Prostate gland (tissue), 2 donors: ENCODE data around the gene MYO1D. TPM values are rescaled to one million over a fixed set of nuclear protein-coding genes. Genes with fewer than 3 reads are reported as not detected.
"Not testable (repeated sequence)": the region's sequence is repeated elsewhere in the genome, so short reads cannot be mapped to it uniquely, and the experiment has no call there.

Experiments used
- DNase-seq: peaks from one replicate; pipeline ENCODE4 v3.0.0-alpha.2; 2019; ENCODE audit warnings: low spot score
- H3K27ac ChIP-seq, 2 donors: fragments of 200-600 bp; sonication (generic); 2 replicates each; pipeline ENCODE4 v1.5.1; 2017 to 2019
- H3K27me3 ChIP-seq: fragments of 200-600 bp; sonication (generic); replicated peaks from 2 replicates; pipeline ENCODE4 v1.5.1; 2019; ENCODE audit not compliant: insufficient read depth
- H3K36me3 ChIP-seq, 2 donors: fragments of 200-600 bp; sonication (generic); 1 replicate in 1 of 2; 2 replicates in 1 of 2; pipeline versions ENCODE4 v1.5.1 to v1.8.1; 2017 to 2019
- H3K4me1 ChIP-seq: fragments of 200-600 bp; sonication (generic); replicated peaks from 2 replicates; pipeline ENCODE4 v1.5.1; 2019
- H3K4me3 ChIP-seq, 2 donors: fragments of 200-600 bp; sonication (generic); 2 replicates each; pipeline ENCODE4 v1.5.1; 2017 to 2019
- H3K9me3 ChIP-seq: fragments of 200-600 bp; sonication (generic); 2 replicates; pipeline ENCODE4 v1.5.1; 2017
- CTCF ChIP-seq, 4 experiments: fragments of 200-600 bp in 2 of 4; fragments of 450-650 bp in 2 of 4; sonication (generic) in 2 of 4; IDR thresholded peaks; 1 replicate in 3 of 4; 2 replicates in 1 of 4; pipeline ENCODE4 v1.5.1; 2016 to 2019; ENCODE audit warnings: antibody characterized with exemption in 4 of 4, mild to moderate bottlenecking in 2 of 4, moderate library complexity in 2 of 4
- POLR2A ChIP-seq: fragments of 450-650 bp; IDR thresholded peaks from one replicate; pipeline ENCODE4 v1.6.1; 2016; ENCODE audit warnings: antibody characterized with exemption, mild to moderate bottlenecking
- POLR2AphosphoS5 ChIP-seq: sonication (generic); formaldehyde crosslinking; IDR thresholded peaks from one replicate; pipeline ENCODE4 v1.6.1; 2017; ENCODE audit warnings: antibody characterized with exemption
- WGBS: methylation state at CpG from one replicate; pipeline ENCODE4 v1.1.5; 2018; 5-methylcytosine and 5-hydroxymethylcytosine counted together
- intact Hi-C: fragments of 100-400 bp; cut with DNase I; formaldehyde crosslinking; loops from one replicate; pipeline ENCODE4 v1.14.2; 2022
- total RNA-seq, 2 donors: library from RNA; depleted of rRNA; stranded (reverse); fragments of >200 nt; gene quantifications; one replicate each; pipeline ENCODE4 v1.1.0, GENCODE V29; 2016

Gene MYO1D
- 10 to 100 TPM; 44.2 to 45.2 TPM for total RNA-seq

GRCh38 chr17:32876417-32877163, at the start of gene MYO1D:
TSS of gene MYO1D (minus strand) at chr17:32877124. CDS start at chr17:32876872, 252 bp downstream.
- TF ChIP-seq CTCF (IDR thresholded peaks at IDR 0.05) (peak in 3 of 4 experiments; percentile 34 to 56 (median 43)), POLR2AphosphoS5 (no peak), POLR2A (peak; percentile 92)
- peak within 1 kb of the TSS; percentile 87 to 97 for H3K4me3 ChIP-seq
- WGBS: under 1% methylated on average over 65 of the region's 101 CpGs
- H3K9me3 ChIP-seq: no peaks in the 10 kb centered on the region
- DNase-seq: peak; percentile 53
- intact Hi-C loops: loop anchor here (2.0 to 5.0 kb wide), 2 partner anchors 94 to 389 kb away; partner anchors contain the start of gene CDK5R1
- H3K27me3 ChIP-seq: no peaks in the 10 kb centered on the region
- H3K4me1 ChIP-seq: no peaks in the 10 kb centered on the region
- H3K27ac ChIP-seq: peak within 1 kb of the TSS; percentile 95 to 97
- no peaks in the 10 kb centered on the region for H3K36me3 ChIP-seq

- no peak overlapping the region for H3K27ac ChIP-seq
- intact Hi-C loops: no loop called here
- no peak overlapping the region for H3K4me3 ChIP-seq
- no peaks in the 10 kb centered on the region for H3K36me3 ChIP-seq
- peaks cover 7% of the 10 kb centered on the region for H3K4me1 ChIP-seq
- no peak for DNase-seq
- no peak for TF ChIP-seq POLR2AphosphoS5
- TF ChIP-seq POLR2A: no peak
- no peak for TF ChIP-seq CTCF (IDR thresholded peaks at IDR 0.05)
- H3K9me3 ChIP-seq: no peaks in the 10 kb centered on the region
- no peaks in the 10 kb centered on the region for H3K27me3 ChIP-seq
- WGBS: 98% methylated on average over 5 of the region's 5 CpGs
Measured at GRCh38 chr17:32926183-32926582, 49.3 kb upstream of the MYO1D start.

GRCh38 chr17:32923905-32924304, 47.0 kb upstream of the MYO1D start:
- DNase-seq: not testable (repeated sequence)

GRCh38 chr17:32921017-32921416, 44.1 kb upstream of the MYO1D start:
- no peaks in the 10 kb centered on the region for H3K4me1 ChIP-seq
- no peak overlapping the region for H3K4me3 ChIP-seq
- TF ChIP-seq POLR2A (no peak), POLR2AphosphoS5 (no peak), CTCF (IDR thresholded peaks at IDR 0.05) (no peak)
- DNase-seq: no peak
- H3K27ac ChIP-seq: no peak overlapping the region
- intact Hi-C loops: no loop called here
- no peaks in the 10 kb centered on the region for H3K9me3 ChIP-seq
- H3K27me3 ChIP-seq: no peaks in the 10 kb centered on the region
- WGBS: 90% methylated on average over 10 of the region's 10 CpGs
- no peaks in the 10 kb centered on the region for H3K36me3 ChIP-seq

More at GRCh38 chr17:32923905-32924304, 47.0 kb upstream of the MYO1D start:
- H3K36me3 ChIP-seq, H3K27ac ChIP-seq, H3K27me3 ChIP-seq, H3K4me3 ChIP-seq, H3K4me1 ChIP-seq, intact Hi-C loops, H3K9me3 ChIP-seq: not testable (repeated sequence)
- 93% methylated on average over 3 of the region's 3 CpGs for WGBS

GRCh38 chr17:32920293-32920692, 43.4 kb upstream of the MYO1D start:
- H3K4me3 ChIP-seq: no peak overlapping the region
- no peaks in the 10 kb centered on the region for H3K27me3 ChIP-seq
- DNase-seq: no peak
- H3K36me3 ChIP-seq: no peaks in the 10 kb centered on the region
- no peak overlapping the region for H3K27ac ChIP-seq
- no peaks in the 10 kb centered on the region for H3K9me3 ChIP-seq
- intact Hi-C loops: no loop called here
- no peaks in the 10 kb centered on the region for H3K4me1 ChIP-seq
- TF ChIP-seq POLR2A (no peak), CTCF (IDR thresholded peaks at IDR 0.05) (no peak), POLR2AphosphoS5 (no peak)
- 85% methylated on average over 8 of the region's 8 CpGs for WGBS

- DNase-seq, H3K27ac ChIP-seq, H3K4me1 ChIP-seq, H3K27me3 ChIP-seq, intact Hi-C loops, H3K9me3 ChIP-seq, H3K36me3 ChIP-seq, H3K4me3 ChIP-seq: not testable (repeated sequence)
- 80% methylated on average over 4 of the region's 4 CpGs for WGBS
Measured at GRCh38 chr17:32919876-32920275, 43.0 kb upstream of the MYO1D start.
